HG03460 (cell line): Measurements from ENCODE around the gene TRPM3.
"Not testable (repeated sequence)": the region's sequence is repeated elsewhere in the genome, so short reads cannot be mapped to it uniquely, and the experiment has no call there.

Experiments used
- ATAC-seq: cut with Tn5 transposase; IDR thresholded peaks from one replicate; pipeline ENCODE4 v1.9.1; 2021; ENCODE audit not compliant: unreplicated experiment

TRPM3 gene

GRCh38 chr9:70784456-70784855 lies 337.0 kb downstream of the TRPM3 start:
- no peak for ATAC-seq

DNA sequence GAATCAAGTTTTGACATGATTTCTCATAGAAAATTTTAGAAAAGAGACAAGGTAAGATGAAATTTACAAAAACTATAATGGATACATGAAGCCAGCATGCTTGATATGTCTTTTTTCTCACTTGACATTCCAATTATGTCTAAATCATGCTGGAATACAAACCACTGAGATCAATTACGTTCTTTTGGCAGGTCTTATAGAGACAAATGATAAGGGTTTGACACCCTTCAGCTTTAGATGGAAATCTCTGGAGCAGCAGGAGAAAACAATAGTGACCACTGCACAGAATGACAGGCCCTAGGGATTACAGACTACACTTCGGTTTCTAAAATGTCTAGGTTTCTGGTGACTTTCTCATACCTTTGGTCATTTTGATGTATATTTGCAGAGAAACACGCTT lies 342.9 kb downstream of the TRPM3 start:
- ATAC-seq: no peak

DNA sequence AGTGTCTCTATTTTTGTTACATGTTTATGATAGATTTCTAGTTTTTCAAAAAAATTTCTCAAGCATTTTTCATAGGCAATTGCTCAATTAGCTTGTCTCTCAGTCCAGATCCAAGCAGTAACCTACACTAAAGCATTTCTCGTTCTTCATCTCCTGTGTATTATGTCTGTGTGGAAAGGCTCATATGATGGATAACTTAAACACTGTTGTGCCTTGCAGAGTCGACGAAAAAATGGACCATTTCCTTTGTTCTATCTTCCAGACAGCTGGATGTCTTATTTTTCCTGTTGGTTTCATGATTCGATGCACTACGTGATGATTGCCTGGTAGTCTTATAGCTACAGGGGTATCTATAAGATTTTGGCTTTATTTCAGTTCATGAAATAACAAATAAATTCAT lies 347.8 kb downstream of the TRPM3 start:
- ATAC-seq: no peak

DNA sequence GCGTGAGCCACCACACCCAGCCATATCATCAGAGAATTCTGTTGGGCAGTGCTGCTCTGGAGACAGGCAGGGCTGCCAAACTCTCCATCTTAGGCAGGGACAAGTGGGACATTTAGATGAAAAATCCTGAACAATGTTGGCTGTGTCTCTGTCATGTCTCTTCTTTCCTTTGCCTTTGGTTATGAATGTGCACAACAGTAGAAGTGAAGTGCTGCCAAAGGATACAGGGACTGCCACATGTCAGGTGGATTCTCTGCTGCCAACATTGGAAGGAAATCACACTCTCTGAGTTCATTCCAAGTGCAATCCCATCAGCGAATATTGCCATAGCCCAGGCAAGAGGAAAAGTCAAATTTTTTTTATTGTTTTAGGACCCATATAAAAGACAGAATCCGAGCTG lies 348.8 kb downstream of the TRPM3 start:
- ATAC-seq: no peak

DNA sequence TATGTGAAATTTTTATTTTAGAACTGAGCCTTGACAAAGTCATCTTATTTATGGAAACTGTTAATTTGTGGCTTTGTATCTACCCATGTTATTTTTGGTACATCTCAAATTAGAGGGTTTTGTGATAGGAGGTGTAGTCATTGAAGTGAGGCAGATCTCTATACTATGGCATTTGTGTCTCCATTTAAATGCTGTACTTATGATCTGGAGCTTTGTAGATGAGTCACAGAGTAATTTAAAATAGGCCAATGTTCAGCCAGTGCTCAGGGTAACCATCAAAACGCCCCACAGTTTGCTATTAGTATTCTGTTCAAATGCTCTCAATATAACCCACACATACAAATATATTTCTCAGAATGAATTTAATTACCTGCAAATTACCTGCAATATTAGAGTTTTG lies 355.5 kb downstream of the TRPM3 start:
- no peak for ATAC-seq

DNA sequence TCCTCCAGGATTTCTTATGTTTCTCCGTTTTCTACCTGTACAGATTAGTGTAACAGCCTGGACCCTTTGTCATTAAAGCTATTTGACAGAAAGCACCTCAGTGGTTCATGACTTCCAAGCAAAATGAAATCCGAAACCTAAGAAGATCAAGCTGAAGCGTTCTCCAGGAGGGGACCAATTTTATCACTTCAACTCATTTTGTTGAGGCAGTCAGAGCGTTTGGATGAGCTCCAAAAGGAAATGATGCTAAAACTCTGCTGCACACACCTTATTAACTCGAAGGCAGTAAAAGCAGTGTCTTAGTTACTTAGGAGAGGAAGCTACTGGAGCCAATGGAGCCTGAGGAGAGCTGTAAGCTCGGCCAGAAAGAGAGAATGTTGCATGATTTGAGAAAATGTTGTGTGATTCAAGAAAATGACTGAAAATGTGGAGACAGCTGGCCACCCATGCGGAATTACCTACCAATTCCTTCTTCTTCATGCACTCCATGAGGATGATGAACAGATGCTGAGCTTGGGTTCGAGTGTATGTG lies 360.2 kb downstream of the TRPM3 start:
- ATAC-seq: no peak

DNA sequence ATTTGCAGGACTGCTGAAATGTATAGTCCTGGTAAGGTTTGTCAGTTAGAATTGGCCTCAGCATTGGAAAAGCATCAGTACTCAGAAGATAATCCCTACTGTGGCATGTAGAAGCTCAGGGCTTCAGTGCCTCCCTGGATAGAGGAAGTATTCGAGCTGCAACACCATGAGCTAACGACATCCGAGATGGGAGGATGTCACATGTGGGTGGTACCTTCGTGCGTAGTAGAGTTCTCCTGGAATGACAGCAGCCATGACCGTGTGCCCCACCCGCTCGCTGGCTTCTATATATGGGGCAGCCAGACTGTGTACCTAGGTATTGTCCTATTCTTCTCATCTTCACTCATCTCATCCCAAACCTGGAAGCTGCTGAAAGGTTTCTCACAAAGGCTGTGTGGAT lies 361.2 kb downstream of the TRPM3 start:
- no peak for ATAC-seq

DNA sequence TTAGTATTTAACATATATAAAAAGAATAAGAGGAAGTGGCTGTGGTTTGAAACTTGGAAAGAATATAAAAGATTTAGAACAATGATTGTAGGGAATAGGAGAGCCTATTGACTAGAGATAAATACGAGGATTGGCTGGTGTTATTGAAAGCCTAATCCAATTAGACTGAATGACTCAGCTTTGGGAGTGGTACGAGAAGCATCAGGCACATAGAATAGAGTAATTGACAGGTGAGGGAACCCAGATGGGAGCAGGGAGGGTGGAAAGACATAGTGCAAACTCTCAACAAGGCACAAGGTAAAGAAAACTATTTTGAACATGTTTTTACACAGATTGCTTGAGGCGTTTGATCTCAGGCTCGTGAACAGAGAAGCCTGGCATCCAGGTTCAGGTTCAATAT lies 368.1 kb downstream of the TRPM3 start:
- no peak for ATAC-seq

GRCh38 chr9:70749066-70749465 lies 372.4 kb downstream of the TRPM3 start:
- ATAC-seq: no peak

- ATAC-seq: no peak
Measured at GRCh38 chr9:70747261-70747718, 374.1 kb downstream of the TRPM3 start.

DNA sequence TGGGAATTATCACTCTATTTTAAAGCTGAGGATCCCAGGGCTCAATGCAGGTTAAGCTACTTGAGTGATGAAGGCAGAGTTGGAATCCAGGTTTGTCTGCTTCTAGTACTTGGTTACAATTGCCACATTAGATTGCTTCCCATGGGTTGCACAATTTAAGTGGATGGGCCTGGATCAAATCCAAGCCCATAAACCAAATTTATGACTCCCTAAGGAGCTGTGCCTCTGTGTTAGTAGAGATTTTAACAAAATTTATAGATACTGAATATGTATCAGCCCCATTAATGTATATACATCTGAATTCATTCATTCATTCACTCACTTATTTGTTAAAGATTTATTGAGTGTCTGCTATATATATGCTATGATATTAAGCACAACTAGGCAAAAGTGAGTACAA lies 374.7 kb downstream of the TRPM3 start:
- no peak for ATAC-seq

GRCh38 chr9:70746316-70746715 lies 375.1 kb downstream of the TRPM3 start:
- no peak for ATAC-seq

- ATAC-seq: not testable (repeated sequence)
Measured at GRCh38 chr9:70724794-70725193, 396.6 kb downstream of the TRPM3 start.

- not testable (repeated sequence) for ATAC-seq
Measured at GRCh38 chr9:70724025-70724424, 397.4 kb downstream of the TRPM3 start.

- ATAC-seq: not testable (repeated sequence)
Measured at GRCh38 chr9:70706797-70707196, 414.6 kb downstream of the TRPM3 start.

- ATAC-seq: no peak
Measured at GRCh38 chr9:70701163-70701562, 420.3 kb downstream of the TRPM3 start.

GRCh38 chr9:70696694-70697335 lies 424.6 kb downstream of the TRPM3 start:
- no peak for ATAC-seq

GRCh38 chr9:70694758-70695157 lies 426.7 kb downstream of the TRPM3 start:
- no peak for ATAC-seq

- ATAC-seq: no peak
Measured at GRCh38 chr9:70693186-70693585, 428.2 kb downstream of the TRPM3 start.

DNA sequence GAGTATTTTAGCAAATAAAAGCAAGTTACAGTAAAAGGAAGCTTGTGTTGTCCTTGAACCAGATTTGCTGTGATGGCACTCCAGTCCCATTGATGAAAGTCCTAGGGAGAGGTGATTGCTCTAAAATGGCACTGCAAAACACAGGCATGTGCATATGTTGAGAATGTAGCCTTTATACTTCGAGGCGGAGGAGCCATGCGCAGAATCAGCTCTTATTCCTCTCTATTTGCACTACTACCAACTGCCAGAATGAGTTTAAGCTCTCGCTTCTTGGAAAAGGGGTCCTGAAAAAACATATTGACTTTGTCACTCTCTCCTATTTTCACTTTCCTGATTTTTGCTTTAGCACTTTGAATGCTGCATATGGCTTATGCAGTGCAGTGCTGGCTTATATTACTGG lies 429.0 kb downstream of the TRPM3 start:
- ATAC-seq: no peak

DNA sequence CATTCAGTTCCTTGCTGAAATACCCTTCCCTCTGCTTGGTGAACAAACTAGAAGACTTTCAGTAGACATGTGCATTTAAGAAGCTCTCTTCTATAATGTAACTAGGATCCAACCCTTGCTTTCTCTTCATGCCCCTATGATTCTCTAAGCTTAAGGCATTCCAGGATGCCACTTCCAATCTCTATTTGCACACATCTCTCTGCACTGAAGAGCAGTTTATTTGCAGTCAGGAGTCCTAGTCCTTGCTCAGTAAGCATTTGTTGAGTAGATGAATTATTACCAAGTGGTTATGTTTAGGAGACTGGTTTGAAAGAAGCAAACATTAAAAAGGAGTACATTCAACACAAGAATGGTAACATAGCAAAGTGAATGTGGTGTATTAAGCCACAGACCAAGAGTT lies 432.7 kb downstream of the TRPM3 start:
- no peak for ATAC-seq

GRCh38 chr9:70683841-70684240 lies 437.6 kb downstream of the TRPM3 start:
- no peak for ATAC-seq

DNA sequence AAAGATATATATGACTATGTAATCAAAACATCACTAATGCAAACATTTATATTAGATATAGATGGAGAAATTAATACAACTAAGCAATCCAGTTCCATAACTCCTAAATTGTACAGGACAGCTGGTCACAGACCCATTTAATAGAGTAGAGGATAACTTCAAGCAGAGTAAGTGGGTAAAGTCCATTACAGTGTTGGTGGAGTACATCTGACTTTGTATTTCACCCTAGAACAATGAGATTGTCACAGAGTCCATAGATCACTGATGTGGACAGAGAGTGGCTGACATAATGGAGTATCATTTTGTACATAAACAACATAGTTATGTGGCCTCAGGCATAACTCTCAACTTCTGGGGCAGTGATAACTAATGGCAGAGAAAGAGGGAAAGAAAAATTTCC lies 439.1 kb downstream of the TRPM3 start:
- no peak for ATAC-seq
